GM15510 (cell line): ENCODE data around the gene SRP14.

Source experiments
- POLR2A ChIP-seq: IDR thresholded peaks from 3 replicates; pipeline ENCODE4 v1.6.1; 2011; ENCODE audit warnings: borderline replicate concordance; ENCODE audit not compliant: insufficient read length; ENCODE audit errors: extremely low read depth

The SRP14 gene

GRCh38 chr15:40046721-40047414 is 7.9 kb upstream of the SRP14 start:
- TF ChIP-seq POLR2A: no peak

GRCh38 chr15:40045572-40046217 is 6.7 kb upstream of the SRP14 start:
- TF ChIP-seq POLR2A: no peak

- TF ChIP-seq POLR2A: no peak
Observed at GRCh38 chr15:40044717-40045571, 6.0 kb upstream of the SRP14 start.

GRCh38 chr15:40043927-40044716 is 5.1 kb upstream of the SRP14 start:
- no peak for TF ChIP-seq POLR2A

- TF ChIP-seq POLR2A: no peak
Observed at GRCh38 chr15:40042791-40043320, 3.9 kb upstream of the SRP14 start.

GRCh38 chr15:40040770-40041169 is 1.8 kb upstream of the SRP14 start:
- no peak for TF ChIP-seq POLR2A

GRCh38 chr15:40040293-40040635 is 1.3 kb upstream of the SRP14 start:
- no peak for TF ChIP-seq POLR2A

GRCh38 chr15:40038275-40038637 is 725 bp downstream of the SRP14 start:
- no peak for TF ChIP-seq POLR2A

GRCh38 chr15:40037721-40038120 is 1.3 kb downstream of the SRP14 start:
- TF ChIP-seq POLR2A: no peak

GRCh38 chr15:40034186-40034946 is 4.6 kb downstream of the SRP14 start:
- no peak for TF ChIP-seq POLR2A

GRCh38 chr15:40032125-40032839 is 6.7 kb downstream of the SRP14 start:
- no peak for TF ChIP-seq POLR2A

- TF ChIP-seq POLR2A: no peak
Observed at GRCh38 chr15:40031300-40031699, 7.7 kb downstream of the SRP14 start.
